Gastroesophageal sphincter (tissue), 4 donors: ENCODE measurements around the gene C1orf21. TPM values are rescaled to one million over a fixed set of nuclear protein-coding genes. Genes with fewer than 3 reads are reported as not detected.

Experiments used
- ATAC-seq: fragments of 150-250 bp; one replicate; pipeline ENCODE4 v1.9.1; 2016; ENCODE audit warnings: mild to moderate bottlenecking, moderate library complexity
- H3K27ac ChIP-seq, 4 donors: fragments of 200-600 bp; sonication (generic) in 3 of 4; 1 replicate in 3 of 4; 2 replicates in 1 of 4; pipeline ENCODE4 v1.5.1; 2016 to 2019
- H3K27me3 ChIP-seq: fragments of 200-600 bp; sonication (generic); one replicate; pipeline ENCODE4 v1.5.1; 2019
- H3K36me3 ChIP-seq, 2 donors: fragments of 200-600 bp; sonication (generic); one replicate each; pipeline ENCODE4 v1.5.1; 2019; ENCODE audit warnings: control low read depth in 1 of 2
- H3K4me1 ChIP-seq, 3 donors: fragments of 200-600 bp; sonication (generic); 1 replicate in 2 of 3; 2 replicates in 1 of 3; pipeline ENCODE4 v1.5.1; 2016 to 2019; ENCODE audit warnings: control low read depth in 2 of 3
- H3K4me3 ChIP-seq, 2 donors: fragments of 200-600 bp; sonication (generic); one replicate each; pipeline ENCODE4 v1.5.1; 2019; ENCODE audit warnings: mild to moderate bottlenecking in 1 of 2, moderate library complexity in 1 of 2
- H3K9me3 ChIP-seq, 3 donors: fragments of 200-600 bp; sonication (generic); one replicate each; pipeline ENCODE4 v1.5.1; 2017 to 2019; ENCODE audit warnings: control low read depth in 2 of 3
- CTCF ChIP-seq, 4 experiments: fragments of 200-600 bp in 2 of 4; fragments of 450-650 bp in 2 of 4; sonication (generic) in 1 of 4; IDR thresholded peaks; one replicate each; pipeline ENCODE4 v1.5.1; 2017 to 2019; ENCODE audit warnings: antibody characterized with exemption in 4 of 4, mild to moderate bottlenecking in 2 of 4, moderate library complexity in 2 of 4
- EP300 ChIP-seq: sonication (generic); formaldehyde crosslinking; IDR thresholded peaks from one replicate; pipeline ENCODE4 v1.6.1; 2017; ENCODE audit warnings: antibody characterized with exemption, mild to moderate bottlenecking
- POLR2A ChIP-seq, 2 donors: fragments of 450-650 bp; IDR thresholded peaks; one replicate each; pipeline ENCODE4 v1.6.1; 2017; ENCODE audit warnings: antibody characterized with exemption in 2 of 2, mild to moderate bottlenecking in 2 of 2, moderate library complexity in 1 of 2
- POLR2AphosphoS5 ChIP-seq: sonication (generic); formaldehyde crosslinking; IDR thresholded peaks from one replicate; pipeline ENCODE4 v1.6.1; 2017; ENCODE audit warnings: antibody characterized with exemption
- WGBS, 2 donors: methylation state at CpG; one replicate each; pipeline ENCODE4 v1.1.5; 2018; ENCODE audit warnings: low coverage in 1 of 2; 5-methylcytosine and 5-hydroxymethylcytosine counted together
- total RNA-seq, 4 donors: library from RNA; depleted of rRNA; stranded (reverse); fragments of >200 nt; gene quantifications; one replicate each; pipeline ENCODE4 v1.1.0, GENCODE V29; 2016

C1orf21 gene
- total RNA-seq, 4 donors from 2014 or later, result 81.4 to 167 (median 121) TPM

GRCh38 chr1:184502161-184502560, 115.3 kb downstream of the C1orf21 start:
- peaks cover 0 to 61% (median 10%) of the 10 kb centered on the region in 3 donors for H3K4me1 ChIP-seq
- WGBS, 2 donors, result 74 to 75% methylated on average over 6 of the region's 6 CpGs
- TF ChIP-seq POLR2A (IDR thresholded peaks at IDR 0.05), result no peak
- TF ChIP-seq EP300, result no peak
- no peak for TF ChIP-seq CTCF (IDR thresholded peaks at IDR 0.05)
- TF ChIP-seq POLR2AphosphoS5, result no peak
- no peaks in the 10 kb centered on the region for H3K27me3 ChIP-seq
- H3K36me3 ChIP-seq, result no peaks in the 10 kb centered on the region
- ATAC-seq, result no peak
- no peak overlapping the region for H3K27ac ChIP-seq
- H3K4me3 ChIP-seq, result no peak overlapping the region
- H3K9me3 ChIP-seq, result no peaks in the 10 kb centered on the region

GRCh38 chr1:184503221-184503749, 116.5 kb downstream of the C1orf21 start:
- no peak overlapping the region for H3K27ac ChIP-seq
- no peaks in the 10 kb centered on the region for H3K9me3 ChIP-seq
- H3K36me3 ChIP-seq, result no peaks in the 10 kb centered on the region
- no peak for TF ChIP-seq POLR2AphosphoS5
- peaks cover 7 to 68% (median 19%) of the 10 kb centered on the region in 3 donors for H3K4me1 ChIP-seq
- no peaks in the 10 kb centered on the region for H3K27me3 ChIP-seq
- 68 to 78% methylated on average over 1 to 4 of the region's 6 CpGs for WGBS, 2 donors
- ATAC-seq, result no peak
- H3K4me3 ChIP-seq, result no peak overlapping the region

- Histone ChIP-seq H3K4me3 (no peak overlapping the region), H3K36me3 (no peaks in the 10 kb centered on the region), H3K4me1 (peaks cover 8 to 76% (median 19%) of the 10 kb centered on the region in 3 donors), H3K27me3 (no peaks in the 10 kb centered on the region), H3K9me3 (no peaks in the 10 kb centered on the region), H3K27ac (peak overlapping the region in 2 of 4 donors; percentile 41 to 46)
- no peak for ATAC-seq
- WGBS, 2 donors, result 48 to 51% methylated on average over 10 to 16 of the region's 16 CpGs
- no peak for TF ChIP-seq POLR2AphosphoS5
- no peak for TF ChIP-seq CTCF (IDR thresholded peaks at IDR 0.05)
- no peak for TF ChIP-seq EP300
- TF ChIP-seq POLR2A (IDR thresholded peaks at IDR 0.05), result no peak
Observed at GRCh38 chr1:184504040-184504954, 117.5 kb downstream of the C1orf21 start.

- WGBS, 2 donors, result 100% methylated on average over 1 of the region's 1 CpG; no CpG with 5 or more reads in 1 of the 2 donors
- no peaks in the 10 kb centered on the region for H3K9me3 ChIP-seq
- H3K4me1 ChIP-seq, result peaks cover 9 to 71% (median 19%) of the 10 kb centered on the region in 3 donors
- TF ChIP-seq EP300, result no peak
- no peak for TF ChIP-seq POLR2AphosphoS5
- no peak for TF ChIP-seq CTCF (IDR thresholded peaks at IDR 0.05)
- TF ChIP-seq POLR2A (IDR thresholded peaks at IDR 0.05), result no peak
- H3K36me3 ChIP-seq, result no peaks in the 10 kb centered on the region
- H3K27ac ChIP-seq, result peak overlapping the region in 1 of 4 donors; percentile 41
- ATAC-seq, result no peak
- H3K4me3 ChIP-seq, result no peak overlapping the region
- no peaks in the 10 kb centered on the region for H3K27me3 ChIP-seq
Observed at GRCh38 chr1:184504955-184505338, 118.1 kb downstream of the C1orf21 start.

- Histone ChIP-seq H3K4me1 (peaks cover 9 to 57% (median 19%) of the 10 kb centered on the region in 3 donors), H3K27ac (no peak overlapping the region), H3K36me3 (no peaks in the 10 kb centered on the region), H3K27me3 (no peaks in the 10 kb centered on the region), H3K4me3 (no peak overlapping the region), H3K9me3 (no peaks in the 10 kb centered on the region)
- WGBS, 2 donors, result 81 to 91% methylated on average over 3 of the region's 3 CpGs
- no peak for ATAC-seq
- no peak for TF ChIP-seq EP300
- no peak for TF ChIP-seq POLR2A (IDR thresholded peaks at IDR 0.05)
- TF ChIP-seq CTCF (IDR thresholded peaks at IDR 0.05), result no peak
- no peak for TF ChIP-seq POLR2AphosphoS5
Observed at GRCh38 chr1:184506481-184506880, 119.7 kb downstream of the C1orf21 start.
